Mammary epithelial cell (primary cell): ENCODE measurements around the gene ALK.

ENCODE experiments used
- CTCF ChIP-seq, 2 donors: IDR thresholded peaks in 1 of 2; conservative IDR thresholded peaks in 1 of 2; 2 replicates each; pipeline ENCODE4 v1.5.1; 2011 to 2012; ENCODE audit warnings: inconsistent platforms in 2 of 2, low read length in 2 of 2, mild to moderate bottlenecking in 2 of 2, control low read depth in 1 of 2, low read depth in 1 of 2; ENCODE audit not compliant: insufficient read depth in 1 of 2; ENCODE audit errors: extremely low read depth in 1 of 2
- EZH2 ChIP-seq: IDR thresholded peaks from 2 replicates; pipeline ENCODE4 v1.6.1; 2012; ENCODE audit warnings: low read length, inconsistent platforms, borderline replicate concordance

GRCh38 chr2:29703336-29703735 lies 218.1 kb downstream of the ALK start:
- no peak for TF ChIP-seq CTCF (conservative IDR thresholded peaks at IDR 0.05 in 1 of 2, IDR thresholded peaks at IDR 0.05 in 1 of 2; ENCODE audit: extremely low read depth in 1 of 2, insufficient read depth in 1 of 2, low read depth in 1 of 2, low read length in 2 of 2)
- no peak for TF ChIP-seq EZH2
